ENCODE results near the gene GATAD2A.

Gene GATAD2A

DNA sequence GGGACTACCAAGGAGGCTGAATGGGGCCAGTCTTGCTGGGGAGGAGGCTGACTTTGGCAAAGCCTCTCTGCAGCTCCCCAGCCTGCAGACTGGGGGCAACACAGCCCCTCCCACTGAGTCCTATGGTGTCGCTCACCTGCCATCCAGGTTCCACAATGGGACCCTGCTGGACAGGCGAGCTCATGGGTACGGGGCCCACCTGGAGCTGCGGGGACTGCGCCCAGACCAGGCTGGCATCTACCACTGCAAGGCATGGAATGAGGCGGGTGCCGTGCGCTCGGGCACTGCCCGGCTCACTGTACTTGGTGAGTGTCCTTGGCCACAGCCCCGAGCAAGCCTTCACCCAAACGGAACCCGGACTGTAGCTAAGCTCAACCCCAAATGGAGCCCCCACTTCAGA lies 137.6 kb downstream of the GATAD2A start:
- no peak overlapping the region for H3K18ac ChIP-seq (ENCODE audit: low read depth in 1 of 2, low read length in 2 of 2)
- peaks cover 14% of the 10 kb centered on the region for H3K4me1 ChIP-seq (ENCODE audit: control insufficient read depth, insufficient read depth, low read depth, low read length)
- H2BK120ac ChIP-seq (ENCODE audit: low read depth, low read length), result no peak overlapping the region
- no peaks in the 10 kb centered on the region for H3K9me3 ChIP-seq (ENCODE audit: control insufficient read depth, low read length)
- H3K23ac ChIP-seq (ENCODE audit: low read length in 2 of 2), result no peak overlapping the region
- no peak overlapping the region for H3K4me3 ChIP-seq (ENCODE audit: insufficient read depth in 1 of 2, low read depth in 1 of 2, low read length in 2 of 2)
- 93% methylated on average over 13 of the region's 13 CpGs for WGBS
- no peak overlapping the region for H2AK5ac ChIP-seq (ENCODE audit: low read length, severe bottlenecking)
- H3K79me1 ChIP-seq (replicated peaks; ENCODE audit: low read length, poor library complexity, severe bottlenecking), result no peaks in the 10 kb centered on the region
- no peak overlapping the region for H3K4ac ChIP-seq (ENCODE audit: low read depth in 1 of 2, low read length in 2 of 2)
- no peak overlapping the region for H3K9ac ChIP-seq (ENCODE audit: low read length)
- H4K91ac ChIP-seq (ENCODE audit: low read length), result no peak overlapping the region
- peaks cover 7 to 82% of the 10 kb centered on the region in 2 experiments for H3K27me3 ChIP-seq (ENCODE audit: control insufficient read depth in 1 of 2, insufficient read depth in 1 of 2, low read length in 2 of 2)
- no peak overlapping the region for H3K27ac ChIP-seq (ENCODE audit: low read length, poor library complexity, severe bottlenecking)
- H2BK15ac ChIP-seq (ENCODE audit: low read depth, poor library complexity, severe bottlenecking), result no peak overlapping the region
- H3K4me2 ChIP-seq (ENCODE audit: low read length, poor library complexity, severe bottlenecking), result no peak overlapping the region
- H2BK12ac ChIP-seq (ENCODE audit: low read length in 2 of 2), result no peak overlapping the region
- DNase-seq, result no peak
- no peak overlapping the region for H4K8ac ChIP-seq (ENCODE audit: low read length)
- no peak overlapping the region for H2AFZ ChIP-seq (ENCODE audit: low read depth, low read length)
- H3K36me3 ChIP-seq (ENCODE audit: control insufficient read depth in 1 of 2, insufficient read depth in 2 of 2, low read depth in 1 of 2, low read length in 2 of 2), result peaks cover 0 to 8% of the 10 kb centered on the region in 2 experiments
- no peak overlapping the region for H2BK5ac ChIP-seq (ENCODE audit: low read depth, low read length, poor library complexity, severe bottlenecking)
- no peak overlapping the region for H3K14ac ChIP-seq (ENCODE audit: low read length in 2 of 2)

DNA sequence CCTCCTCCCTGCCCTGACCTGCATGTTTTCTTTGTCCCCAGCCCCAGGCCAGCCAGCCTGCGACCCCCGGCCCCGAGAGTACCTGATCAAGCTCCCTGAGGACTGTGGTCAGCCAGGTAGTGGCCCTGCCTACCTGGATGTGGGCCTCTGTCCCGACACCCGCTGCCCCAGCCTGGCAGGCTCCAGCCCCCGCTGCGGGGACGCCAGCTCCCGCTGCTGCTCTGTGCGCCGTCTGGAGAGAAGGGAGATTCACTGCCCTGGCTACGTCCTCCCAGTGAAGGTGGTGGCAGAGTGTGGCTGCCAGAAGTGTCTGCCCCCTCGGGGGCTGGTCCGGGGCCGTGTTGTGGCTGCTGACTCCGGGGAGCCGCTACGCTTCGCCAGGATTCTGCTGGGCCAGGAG lies 138.2 kb downstream of the GATAD2A start:
- 88% methylated on average over 19 of the region's 19 CpGs for WGBS
- no peak overlapping the region for H3K9ac ChIP-seq (ENCODE audit: low read length)

DNA sequence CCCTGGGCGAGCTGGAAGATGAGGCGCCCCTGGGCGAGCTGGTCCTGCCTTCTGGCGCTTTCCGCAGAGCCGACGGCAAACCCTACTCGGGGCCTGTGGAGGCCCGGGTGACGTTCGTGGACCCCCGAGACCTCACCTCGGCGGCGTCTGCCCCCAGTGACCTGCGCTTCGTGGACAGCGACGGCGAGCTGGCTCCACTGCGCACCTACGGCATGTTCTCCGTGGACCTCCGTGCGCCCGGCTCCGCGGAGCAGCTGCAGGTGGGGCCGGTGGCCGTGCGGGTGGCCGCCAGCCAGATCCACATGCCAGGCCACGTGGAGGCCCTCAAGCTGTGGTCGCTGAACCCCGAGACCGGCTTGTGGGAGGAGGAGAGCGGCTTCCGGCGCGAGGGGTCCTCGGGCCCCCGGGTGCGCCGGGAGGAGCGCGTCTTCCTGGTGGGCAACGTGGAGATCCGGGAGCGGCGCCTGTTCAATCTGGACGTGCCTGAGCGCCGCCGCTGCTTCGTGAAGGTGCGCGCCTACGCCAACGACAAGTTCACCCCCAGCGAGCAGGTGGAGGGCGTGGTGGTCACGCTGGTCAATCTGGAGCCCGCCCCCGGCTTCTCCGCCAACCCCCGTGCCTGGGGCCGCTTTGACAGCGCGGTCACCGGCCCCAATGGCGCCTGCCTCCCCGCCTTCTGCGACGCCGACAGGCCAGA lies 138.9 kb downstream of the GATAD2A start:
- Histone ChIP-seq H4K8ac (ENCODE audit: low read length) (no peak overlapping the region), H3K9me3 (ENCODE audit: control insufficient read depth, low read length) (no peaks in the 10 kb centered on the region), H2AK5ac (ENCODE audit: low read length, severe bottlenecking) (no peak overlapping the region), H3K14ac (ENCODE audit: low read length in 2 of 2) (no peak overlapping the region), H3K36me3 (ENCODE audit: control insufficient read depth in 1 of 2, insufficient read depth in 2 of 2, low read depth in 1 of 2, low read length in 2 of 2) (peaks cover 0 to 8% of the 10 kb centered on the region in 2 experiments), H3K4me3 (ENCODE audit: insufficient read depth in 1 of 2, low read depth in 1 of 2, low read length in 2 of 2) (no peak overlapping the region), H3K18ac (ENCODE audit: low read depth in 1 of 2, low read length in 2 of 2) (no peak overlapping the region), H3K27me3 (ENCODE audit: control insufficient read depth in 1 of 2, insufficient read depth in 1 of 2, low read length in 2 of 2) (peaks cover 0 to 81% of the 10 kb centered on the region in 2 experiments), H3K4me2 (ENCODE audit: low read length, poor library complexity, severe bottlenecking) (no peak overlapping the region), H3K4ac (ENCODE audit: low read depth in 1 of 2, low read length in 2 of 2) (no peak overlapping the region), H3K9ac (ENCODE audit: low read length) (no peak overlapping the region), H2AFZ (ENCODE audit: low read depth, low read length) (no peak overlapping the region), H3K4me1 (ENCODE audit: control insufficient read depth, insufficient read depth, low read depth, low read length) (peaks cover 9% of the 10 kb centered on the region), H2BK12ac (ENCODE audit: low read length in 2 of 2) (no peak overlapping the region), H3K79me1 (replicated peaks; ENCODE audit: low read length, poor library complexity, severe bottlenecking) (no peaks in the 10 kb centered on the region), H2BK120ac (ENCODE audit: low read depth, low read length) (no peak overlapping the region), H3K23ac (ENCODE audit: low read length in 2 of 2) (no peak overlapping the region), H2BK5ac (ENCODE audit: low read depth, low read length, poor library complexity, severe bottlenecking) (no peak overlapping the region), H4K91ac (ENCODE audit: low read length) (no peak overlapping the region), H2BK15ac (ENCODE audit: low read depth, poor library complexity, severe bottlenecking) (no peak overlapping the region), H3K27ac (ENCODE audit: low read length, poor library complexity, severe bottlenecking) (no peak overlapping the region)
- DNase-seq, result no peak
- 96% methylated on average over 75 of the region's 75 CpGs for WGBS

More for the DNA sequence above, 138.2 kb downstream of the GATAD2A start:
- H3K4me3 ChIP-seq (ENCODE audit: insufficient read depth in 1 of 2, low read depth in 1 of 2, low read length in 2 of 2), result no peak overlapping the region
- H3K4me1 ChIP-seq (ENCODE audit: control insufficient read depth, insufficient read depth, low read depth, low read length), result peaks cover 9% of the 10 kb centered on the region
- no peak overlapping the region for H2BK15ac ChIP-seq (ENCODE audit: low read depth, poor library complexity, severe bottlenecking)
- no peak overlapping the region for H3K4me2 ChIP-seq (ENCODE audit: low read length, poor library complexity, severe bottlenecking)
- H2AK5ac ChIP-seq (ENCODE audit: low read length, severe bottlenecking), result no peak overlapping the region
- no peak overlapping the region for H3K27ac ChIP-seq (ENCODE audit: low read length, poor library complexity, severe bottlenecking)
- no peak overlapping the region for H2BK12ac ChIP-seq (ENCODE audit: low read length in 2 of 2)
- H4K8ac ChIP-seq (ENCODE audit: low read length), result no peak overlapping the region
- H2AFZ ChIP-seq (ENCODE audit: low read depth, low read length), result no peak overlapping the region
- no peaks in the 10 kb centered on the region for H3K79me1 ChIP-seq (replicated peaks; ENCODE audit: low read length, poor library complexity, severe bottlenecking)
- H2BK5ac ChIP-seq (ENCODE audit: low read depth, low read length, poor library complexity, severe bottlenecking), result no peak overlapping the region
- no peak overlapping the region for H4K91ac ChIP-seq (ENCODE audit: low read length)
- H3K18ac ChIP-seq (ENCODE audit: low read depth in 1 of 2, low read length in 2 of 2), result no peak overlapping the region
- no peak overlapping the region for H3K14ac ChIP-seq (ENCODE audit: low read length in 2 of 2)
- no peak overlapping the region for H3K4ac ChIP-seq (ENCODE audit: low read depth in 1 of 2, low read length in 2 of 2)
- no peak overlapping the region for H3K23ac ChIP-seq (ENCODE audit: low read length in 2 of 2)
- H3K9me3 ChIP-seq (ENCODE audit: control insufficient read depth, low read length), result no peaks in the 10 kb centered on the region
- peaks cover 4 to 81% of the 10 kb centered on the region in 2 experiments for H3K27me3 ChIP-seq (ENCODE audit: control insufficient read depth in 1 of 2, insufficient read depth in 1 of 2, low read length in 2 of 2)
- DNase-seq, result no peak
- H2BK120ac ChIP-seq (ENCODE audit: low read depth, low read length), result no peak overlapping the region
- peaks cover 0 to 8% of the 10 kb centered on the region in 2 experiments for H3K36me3 ChIP-seq (ENCODE audit: control insufficient read depth in 1 of 2, insufficient read depth in 2 of 2, low read depth in 1 of 2, low read length in 2 of 2)

DNA sequence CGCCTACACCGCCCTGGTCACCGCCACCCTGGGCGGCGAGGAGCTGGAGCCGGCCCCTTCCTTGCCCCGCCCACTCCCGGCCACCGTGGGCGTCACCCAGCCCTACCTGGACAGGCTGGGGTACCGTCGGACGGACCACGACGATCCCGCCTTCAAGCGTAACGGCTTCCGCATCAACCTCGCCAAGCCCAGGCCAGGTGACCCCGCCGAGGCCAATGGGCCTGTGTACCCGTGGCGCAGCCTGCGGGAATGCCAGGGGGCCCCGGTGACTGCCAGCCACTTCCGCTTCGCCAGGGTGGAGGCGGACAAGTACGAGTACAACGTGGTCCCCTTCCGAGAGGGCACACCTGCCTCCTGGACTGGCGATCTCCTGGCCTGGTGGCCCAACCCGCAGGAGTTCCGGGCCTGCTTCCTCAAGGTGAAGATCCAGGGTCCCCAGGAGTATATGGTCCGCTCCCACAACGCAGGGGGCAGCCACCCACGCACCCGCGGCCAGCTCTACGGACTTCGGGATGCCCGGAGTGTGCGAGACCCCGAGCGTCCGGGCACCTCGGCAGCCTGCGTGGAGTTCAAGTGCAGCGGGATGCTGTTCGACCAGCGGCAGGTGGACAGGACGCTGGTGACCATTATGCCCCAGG lies 139.6 kb downstream of the GATAD2A start:
- 95% methylated on average over 53 of the region's 53 CpGs for WGBS
- Histone ChIP-seq H4K91ac (ENCODE audit: low read length) (no peak overlapping the region), H3K23ac (ENCODE audit: low read length in 2 of 2) (no peak overlapping the region), H3K79me1 (replicated peaks; ENCODE audit: low read length, poor library complexity, severe bottlenecking) (no peaks in the 10 kb centered on the region), H3K18ac (ENCODE audit: low read depth in 1 of 2, low read length in 2 of 2) (no peak overlapping the region), H3K9me3 (ENCODE audit: control insufficient read depth, low read length) (no peaks in the 10 kb centered on the region), H3K27me3 (ENCODE audit: control insufficient read depth in 1 of 2, insufficient read depth in 1 of 2, low read length in 2 of 2) (peaks cover 0 to 81% of the 10 kb centered on the region in 2 experiments), H3K9ac (ENCODE audit: low read length) (no peak overlapping the region), H3K14ac (ENCODE audit: low read length in 2 of 2) (no peak overlapping the region), H3K4me2 (ENCODE audit: low read length, poor library complexity, severe bottlenecking) (no peak overlapping the region), H4K8ac (ENCODE audit: low read length) (no peak overlapping the region), H2AFZ (ENCODE audit: low read depth, low read length) (no peak overlapping the region), H2AK5ac (ENCODE audit: low read length, severe bottlenecking) (no peak overlapping the region), H3K4me3 (ENCODE audit: insufficient read depth in 1 of 2, low read depth in 1 of 2, low read length in 2 of 2) (no peak overlapping the region), H2BK12ac (ENCODE audit: low read length in 2 of 2) (no peak overlapping the region), H3K4me1 (ENCODE audit: control insufficient read depth, insufficient read depth, low read depth, low read length) (peaks cover 12% of the 10 kb centered on the region), H3K36me3 (ENCODE audit: control insufficient read depth in 1 of 2, insufficient read depth in 2 of 2, low read depth in 1 of 2, low read length in 2 of 2) (peaks cover 0 to 8% of the 10 kb centered on the region in 2 experiments), H3K4ac (ENCODE audit: low read depth in 1 of 2, low read length in 2 of 2) (no peak overlapping the region), H2BK15ac (ENCODE audit: low read depth, poor library complexity, severe bottlenecking) (peak overlapping the region; percentile 9), H2BK120ac (ENCODE audit: low read depth, low read length) (no peak overlapping the region), H2BK5ac (ENCODE audit: low read depth, low read length, poor library complexity, severe bottlenecking) (no peak overlapping the region), H3K27ac (ENCODE audit: low read length, poor library complexity, severe bottlenecking) (no peak overlapping the region)
- DNase-seq, result no peak

Data from mesenchymal stem cell (in vitro differentiated cells and primary cell).